ENCODE results near the gene SLAMF6.

GRCh38 chr1:160451119-160451858, 71.8 kb downstream of the SLAMF6 start:
- TF ChIP-seq CTCF (optimal IDR thresholded peaks at IDR 0.05 in 1 of 3, IDR thresholded peaks at IDR 0.05 in 1 of 3, conservative IDR thresholded peaks at IDR 0.05 in 1 of 3; ENCODE audit: extremely low read depth in 1 of 3, insufficient read depth in 2 of 3, low read length in 3 of 3) (no peak), EZH2 (IDR thresholded peaks at IDR 0.05; ENCODE audit: low read length) (no peak)

All from keratinocyte (primary cell).